Left renal cortex interstitium (tissue), 4 donors: Measurements from ENCODE around the gene CTDSP2. TPM values are rescaled to one million over a fixed set of nuclear protein-coding genes. Genes with fewer than 3 reads are reported as not detected.
"Not testable (repeated sequence)": the region's sequence is repeated elsewhere in the genome, so short reads cannot be mapped to it uniquely, and the experiment has no call there.

Experiments
- DNase-seq, 4 donors: peaks; one replicate each; pipeline ENCODE4 v3.0.0-alpha.2; 2013; ENCODE audit warnings: low read depth in 4 of 4, low spot score in 2 of 4, missing footprints in 1 of 4
- polyA plus RNA-seq, 4 donors: library from polyadenylated mRNA; unstranded; fragments of 120-200 nt; gene quantifications; one replicate each; pipeline ENCODE4 v1.2.1, GENCODE V29; 2013; ENCODE audit not compliant: insufficient read length in 4 of 4

The CTDSP2 gene
- polyA plus RNA-seq, 4 donors: 237 to 283 (median 255) TPM

DNA sequence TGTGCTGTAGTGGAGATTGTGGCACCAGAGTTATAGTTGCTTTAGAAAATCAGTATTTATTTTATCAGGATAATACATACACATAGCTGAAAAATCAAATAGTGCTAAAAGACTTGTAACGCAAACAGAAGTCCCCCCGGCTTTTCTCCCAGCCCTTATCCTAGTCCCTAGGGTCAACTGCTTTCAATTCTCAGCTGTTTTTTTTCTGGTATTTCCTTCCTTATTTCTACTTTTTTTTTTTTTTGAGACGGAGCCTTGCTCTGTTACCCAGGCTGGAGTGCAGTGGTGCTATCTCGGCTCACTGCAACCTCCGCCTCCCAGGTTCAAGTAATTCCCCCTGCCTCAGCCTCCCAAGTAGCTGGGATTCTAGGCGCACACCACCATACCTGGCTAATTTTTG, 8.4 kb upstream of the CTDSP2 start:
- no peak for DNase-seq

GRCh38 chr12:57853864-57854556, 7.5 kb upstream of the CTDSP2 start:
- no peak for DNase-seq

- no peak for DNase-seq
Observed at GRCh38 chr12:57852620-57853500, 6.3 kb upstream of the CTDSP2 start.

- DNase-seq: no peak
Observed at GRCh38 chr12:57852200-57852599, 5.7 kb upstream of the CTDSP2 start.

DNA sequence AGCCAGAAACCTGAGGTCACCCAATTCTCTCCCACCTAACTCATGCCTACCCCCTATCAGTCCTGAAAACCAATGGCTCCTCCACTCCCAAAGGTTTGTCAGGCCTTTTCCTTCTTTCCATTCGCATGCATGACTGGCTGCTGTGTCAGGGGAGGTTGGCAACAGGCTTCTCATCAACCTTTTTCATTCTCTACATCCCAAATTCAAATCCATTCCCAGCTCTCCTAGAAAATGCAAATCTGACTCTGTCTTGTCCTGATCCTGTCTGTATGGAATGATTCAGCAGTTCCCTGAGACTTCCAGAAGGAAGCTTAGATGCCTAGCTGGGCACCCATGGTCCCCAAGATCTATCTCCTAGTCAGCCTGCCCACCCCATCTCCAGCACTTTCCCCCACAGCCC, 5.0 kb upstream of the CTDSP2 start:
- no peak for DNase-seq

DNA sequence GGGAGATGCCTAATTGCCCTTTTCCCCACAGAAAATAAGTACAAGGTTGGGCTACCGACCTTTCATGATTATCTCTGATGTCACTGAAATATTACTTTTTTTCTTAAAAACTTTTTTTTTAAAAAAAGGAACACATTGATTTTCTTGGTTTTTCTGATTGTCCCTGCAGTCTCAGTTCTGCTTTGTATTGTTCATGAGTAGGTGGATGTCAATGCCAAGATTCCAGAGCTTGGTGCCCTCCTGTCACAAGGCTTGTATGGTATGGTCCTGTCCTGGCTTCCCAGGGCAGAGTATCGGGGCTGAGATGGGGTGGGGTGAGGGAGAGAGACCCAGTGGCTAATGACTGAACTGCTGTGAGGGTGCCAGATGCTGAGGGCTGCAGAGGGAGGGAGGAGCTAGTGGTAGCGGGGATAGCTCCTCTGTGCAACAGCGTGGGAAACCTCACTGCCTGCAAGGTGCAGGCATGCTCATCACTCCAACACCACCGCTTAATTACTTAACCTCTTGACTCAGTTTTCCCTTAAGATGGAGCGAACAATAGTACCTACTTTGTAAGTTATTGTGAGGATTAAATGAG, 4.4 kb upstream of the CTDSP2 start:
- DNase-seq: no peak

DNA sequence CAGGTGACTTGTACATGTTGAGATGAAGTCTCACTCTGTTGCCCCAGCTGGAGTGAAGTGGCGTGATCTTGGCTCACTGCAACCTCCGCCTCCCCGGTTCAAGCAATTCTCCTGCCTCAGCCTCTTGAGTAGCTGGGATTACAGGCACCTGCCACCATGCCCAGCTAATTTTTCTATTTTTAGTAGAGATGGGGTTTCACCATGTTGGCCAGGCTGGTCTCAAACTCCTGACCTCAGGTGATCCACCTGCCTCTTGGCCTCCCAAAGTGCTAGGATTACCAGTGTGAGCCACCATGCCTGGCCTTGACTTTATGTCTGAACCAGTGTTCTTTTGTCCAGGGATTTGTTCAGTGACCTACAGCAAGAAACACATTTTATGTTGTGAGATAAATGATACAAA, 2.9 kb upstream of the CTDSP2 start:
- not testable (repeated sequence) for DNase-seq

GRCh38 chr12:57849035-57849434, 2.5 kb upstream of the CTDSP2 start:
- no peak for DNase-seq

DNA sequence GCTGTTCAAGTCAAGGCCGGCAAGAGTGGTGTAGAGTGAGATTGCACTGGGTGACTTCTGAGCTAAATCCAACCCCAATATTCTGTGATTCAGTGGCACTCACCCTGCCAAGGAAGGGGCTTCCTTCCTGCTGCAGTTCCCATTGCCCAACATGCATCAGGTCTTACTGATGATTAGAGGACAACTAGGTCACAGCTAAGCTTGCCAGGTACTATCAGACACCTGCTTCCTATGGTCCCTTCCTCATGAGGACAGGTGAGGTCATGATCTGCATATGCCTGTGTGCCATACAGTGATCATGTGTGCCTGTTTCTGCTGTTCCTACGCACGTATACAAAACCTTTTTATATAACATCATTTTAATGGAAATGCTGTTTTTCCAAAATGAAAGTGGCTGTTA, 1.7 kb upstream of the CTDSP2 start:
- no peak for DNase-seq

GRCh38 chr12:57846285-57846576, 298 bp downstream of the CTDSP2 start:
- no peak for DNase-seq

DNA sequence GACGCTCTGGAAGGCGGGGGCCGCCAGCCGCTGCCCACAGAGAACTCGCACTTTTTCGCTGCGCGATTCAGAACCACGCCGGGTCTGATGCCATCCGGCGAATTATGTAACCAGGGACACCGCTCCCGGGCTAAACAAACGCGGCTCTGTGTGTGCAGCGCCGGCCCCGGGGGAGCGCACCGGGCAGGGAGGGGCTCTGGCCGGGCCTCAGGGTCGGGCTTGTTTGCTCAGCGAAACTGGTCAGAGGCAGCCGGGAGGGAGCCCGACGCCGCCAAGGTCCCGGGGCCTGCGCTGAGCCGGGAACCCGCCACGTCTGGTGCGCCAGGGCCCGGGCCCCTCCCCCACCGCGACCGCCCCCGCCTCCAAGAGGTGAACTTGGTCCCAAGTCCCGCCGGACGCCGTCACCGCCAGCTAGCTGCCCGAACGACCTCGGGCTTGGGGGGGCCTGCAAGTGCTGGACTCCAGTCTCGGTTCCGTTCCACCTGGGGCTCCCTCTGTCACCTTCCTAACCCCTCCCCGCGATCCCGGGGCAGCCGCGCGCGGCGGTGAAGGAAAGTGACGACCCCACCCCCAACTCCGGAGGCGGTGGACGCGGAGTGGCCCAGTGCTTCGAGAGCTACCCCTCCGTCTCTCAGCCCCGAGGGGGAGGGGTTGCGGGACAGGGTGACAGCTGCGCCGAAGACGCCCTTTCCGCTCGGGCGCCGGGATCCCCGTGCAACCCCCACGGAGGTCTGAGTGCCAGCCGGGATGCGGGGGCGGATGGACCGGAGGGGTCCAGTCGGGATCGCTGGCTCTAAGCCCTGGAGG, 848 bp downstream of the CTDSP2 start:
- no peak for DNase-seq

- no peak for DNase-seq
Observed at GRCh38 chr12:57844709-57845477, 1.6 kb downstream of the CTDSP2 start.

GRCh38 chr12:57842342-57843294, 3.9 kb downstream of the CTDSP2 start:
- no peak for DNase-seq

DNA sequence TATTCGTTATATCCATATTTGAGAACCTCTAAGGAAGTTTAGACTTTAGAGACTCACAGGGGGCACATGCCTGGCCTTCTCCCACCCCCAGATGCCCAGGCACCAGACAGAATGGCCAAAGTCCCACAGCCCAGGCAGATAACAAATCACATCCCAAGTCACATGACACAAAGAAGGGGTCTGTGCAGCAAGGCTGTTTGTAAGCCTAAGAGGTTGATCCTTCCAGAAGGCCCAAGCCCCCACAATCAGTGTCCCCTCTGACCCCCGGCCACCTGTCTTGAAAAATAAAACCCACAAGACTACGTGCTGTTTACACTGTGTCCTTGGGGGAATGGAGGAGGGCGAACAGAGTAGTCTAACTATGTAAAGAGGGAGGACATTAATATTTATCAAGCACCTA, 5.1 kb downstream of the CTDSP2 start:
- no peak for DNase-seq

DNA sequence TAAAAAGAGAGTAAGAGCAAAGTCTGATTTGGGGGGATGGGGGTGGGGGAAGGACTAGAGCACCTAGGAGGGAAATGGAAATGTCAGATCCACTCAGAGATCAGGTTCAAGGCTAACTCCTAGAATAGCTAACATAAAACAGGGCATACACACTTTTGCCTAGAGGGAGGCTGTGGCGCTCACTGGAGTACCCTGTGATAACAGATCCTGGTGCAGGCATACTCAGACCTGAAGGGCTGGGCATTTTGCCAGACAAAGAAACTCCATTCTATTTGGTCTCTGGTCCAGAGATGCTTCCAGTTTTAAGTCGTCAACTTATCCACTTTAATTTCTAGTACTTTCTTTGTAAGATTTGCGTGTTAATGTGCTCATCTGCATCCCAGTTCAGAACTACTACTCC, 5.8 kb downstream of the CTDSP2 start:
- DNase-seq: no peak

DNA sequence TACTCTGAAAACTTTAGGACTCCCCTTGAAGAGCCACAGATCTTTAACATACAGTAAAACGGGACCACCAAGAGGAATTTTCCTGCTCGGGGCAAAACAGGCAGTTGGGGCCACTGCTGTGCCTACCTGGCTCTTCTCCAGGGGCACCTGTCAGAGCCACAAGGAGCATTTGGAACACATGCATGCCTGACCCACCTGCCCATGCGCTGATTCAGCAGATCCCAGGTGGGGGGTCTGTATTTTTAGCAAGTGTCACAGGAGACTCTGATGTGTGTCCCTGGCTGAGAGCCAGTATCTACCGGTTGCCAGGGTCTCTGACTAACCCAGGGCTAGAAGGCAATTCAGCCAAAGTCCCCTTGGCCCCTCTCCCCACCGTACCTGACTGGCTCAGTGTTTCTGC, 6.5 kb downstream of the CTDSP2 start:
- no peak for DNase-seq

DNA sequence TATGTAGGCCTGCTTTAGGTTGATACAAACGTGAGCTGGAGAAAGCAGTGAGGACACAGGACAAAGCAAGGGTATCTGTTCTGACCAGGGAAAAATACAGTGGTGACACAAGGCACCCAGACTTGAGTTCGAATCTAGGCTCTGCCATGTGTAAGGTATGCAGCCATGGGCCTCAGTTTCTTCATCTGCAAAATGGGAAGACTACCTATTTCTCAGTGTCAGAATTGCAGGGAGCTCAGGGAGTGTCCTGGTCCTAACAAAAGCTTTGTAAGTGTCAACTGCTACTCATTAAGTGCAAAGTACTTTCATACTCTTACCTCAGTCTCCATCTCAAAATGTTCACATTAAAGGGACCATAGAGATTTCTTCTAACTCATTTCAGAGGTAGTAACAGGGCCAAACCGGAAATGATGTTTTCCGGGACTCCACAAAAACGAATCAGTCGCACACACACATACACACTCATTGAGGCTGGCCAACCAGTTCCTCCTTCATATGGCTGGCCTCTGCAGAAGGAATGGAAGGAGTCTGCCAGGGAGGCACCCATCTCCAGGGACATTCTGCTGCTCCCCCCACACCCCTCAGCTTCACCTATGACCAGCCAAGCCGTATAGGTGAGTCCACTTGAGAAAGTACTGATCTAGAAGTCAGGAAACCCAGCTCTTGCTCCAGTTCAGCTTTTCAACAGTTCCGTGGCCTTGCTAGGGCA, 7.8 kb downstream of the CTDSP2 start:
- DNase-seq: no peak

- no peak for DNase-seq
Observed at GRCh38 chr12:57837864-57838562, 8.5 kb downstream of the CTDSP2 start.
